Fibroblast of pulmonary artery (primary cell): ENCODE measurements around the gene PITPNB.

Experiments used
- DNase-seq: peaks from one replicate; pipeline ENCODE4 v3.0.0-alpha.2; 2010; ENCODE audit warnings: low read depth
- H3K4me3 ChIP-seq: replicated peaks from 2 replicates; pipeline ENCODE4 v1.5.1; 2011; ENCODE audit warnings: low read depth, mild to moderate bottlenecking, control low read depth, low read length, moderate library complexity
- CTCF ChIP-seq: IDR thresholded peaks from 2 replicates; pipeline ENCODE4 v1.5.1; 2011; ENCODE audit warnings: mild to moderate bottlenecking, control low read depth, low read length, inconsistent platforms; ENCODE audit errors: missing control alignments

Gene PITPNB

GRCh38 chr22:27919942-27920755 is 1.1 kb upstream of the PITPNB start:
- DNase-seq: peak; percentile 65
- no peak for TF ChIP-seq CTCF

GRCh38 chr22:27918341-27919221 is 475 bp downstream of the PITPNB start:
- DNase-seq: peak; percentile 54
- no peak for TF ChIP-seq CTCF
- H3K4me3 ChIP-seq: peak overlapping the region; percentile 81

More at GRCh38 chr22:27919942-27920755, 1.1 kb upstream of the PITPNB start:
- H3K4me3 ChIP-seq: peak overlapping the region; percentile 68

GRCh38 chr22:27915986-27916385 is 3.1 kb downstream of the PITPNB start:
- no peak for DNase-seq
- TF ChIP-seq CTCF: no peak
- no peak overlapping the region for H3K4me3 ChIP-seq

GRCh38 chr22:27913162-27913741 is 5.8 kb downstream of the PITPNB start:
- no peak for TF ChIP-seq CTCF
- DNase-seq: peak; percentile 45
- no peak overlapping the region for H3K4me3 ChIP-seq

GRCh38 chr22:27912101-27912500 is 7.0 kb downstream of the PITPNB start:
- no peak overlapping the region for H3K4me3 ChIP-seq
- TF ChIP-seq CTCF: no peak

GRCh38 chr22:27911330-27911729 is 7.7 kb downstream of the PITPNB start:
- DNase-seq: peak; percentile 48
- no peak overlapping the region for H3K4me3 ChIP-seq
- TF ChIP-seq CTCF: no peak

More at GRCh38 chr22:27912101-27912500, 7.0 kb downstream of the PITPNB start:
- no peak for DNase-seq
